Measurements from ENCODE around the gene KCNG2. TPM values are rescaled to one million over a fixed set of nuclear protein-coding genes. Genes with fewer than 3 reads are reported as not detected.
"Not testable (repeated sequence)": the region's sequence is repeated elsewhere in the genome, so short reads cannot be mapped to it uniquely, and the experiment has no call there.

Gene KCNG2
- total RNA-seq, 1 donor from 2014 or later = not detected

- DNase-seq (ENCODE audit: extremely low spot score, unreplicated experiment) = peak; percentile 83
Measured at GRCh38 chr18:79875531-79875919, 77.8 kb downstream of the KCNG2 start.

DNA sequence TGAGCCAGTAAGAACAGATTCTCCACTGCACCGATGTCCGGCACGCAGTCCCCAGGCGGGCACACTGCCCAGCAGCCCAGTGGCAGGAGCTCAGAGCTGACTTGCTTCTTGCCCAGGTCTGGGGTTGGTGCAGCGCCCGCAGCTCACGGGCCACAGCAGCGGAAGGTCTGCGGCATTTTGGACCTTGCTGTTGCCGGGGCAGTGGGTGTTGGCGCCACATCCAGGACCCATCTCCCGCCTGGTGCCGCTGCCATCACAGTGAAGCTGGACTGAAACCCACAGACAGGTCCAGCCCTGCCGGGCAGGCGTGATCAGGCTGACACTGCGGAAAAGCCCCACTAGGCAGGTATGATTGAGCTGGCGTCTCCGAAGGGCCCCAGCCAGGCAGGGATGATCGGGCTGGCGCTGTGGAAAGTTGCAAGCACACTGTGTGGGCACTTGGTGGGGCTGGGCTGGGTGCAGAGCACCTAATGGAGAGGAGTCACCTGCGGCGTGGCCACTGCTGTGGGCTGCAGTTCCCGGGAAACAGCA, 78.3 kb downstream of the KCNG2 start:
- peak; percentile 83 for DNase-seq (ENCODE audit: extremely low spot score, unreplicated experiment)
- Mint-ChIP-seq H3K27ac (ENCODE audit: unreplicated experiment) (no peak overlapping the region), H3K36me3 (ENCODE audit: unreplicated experiment) (no peaks in the 10 kb centered on the region), H3K27me3 (ENCODE audit: unreplicated experiment) (no peaks in the 10 kb centered on the region), H3K4me3 (ENCODE audit: unreplicated experiment) (no peak overlapping the region), H3K4me1 (ENCODE audit: unreplicated experiment) (no peaks in the 10 kb centered on the region), H3K9me3 (ENCODE audit: unreplicated experiment) (peaks cover 12% of the 10 kb centered on the region)
- TF ChIP-seq, protein P1, sequence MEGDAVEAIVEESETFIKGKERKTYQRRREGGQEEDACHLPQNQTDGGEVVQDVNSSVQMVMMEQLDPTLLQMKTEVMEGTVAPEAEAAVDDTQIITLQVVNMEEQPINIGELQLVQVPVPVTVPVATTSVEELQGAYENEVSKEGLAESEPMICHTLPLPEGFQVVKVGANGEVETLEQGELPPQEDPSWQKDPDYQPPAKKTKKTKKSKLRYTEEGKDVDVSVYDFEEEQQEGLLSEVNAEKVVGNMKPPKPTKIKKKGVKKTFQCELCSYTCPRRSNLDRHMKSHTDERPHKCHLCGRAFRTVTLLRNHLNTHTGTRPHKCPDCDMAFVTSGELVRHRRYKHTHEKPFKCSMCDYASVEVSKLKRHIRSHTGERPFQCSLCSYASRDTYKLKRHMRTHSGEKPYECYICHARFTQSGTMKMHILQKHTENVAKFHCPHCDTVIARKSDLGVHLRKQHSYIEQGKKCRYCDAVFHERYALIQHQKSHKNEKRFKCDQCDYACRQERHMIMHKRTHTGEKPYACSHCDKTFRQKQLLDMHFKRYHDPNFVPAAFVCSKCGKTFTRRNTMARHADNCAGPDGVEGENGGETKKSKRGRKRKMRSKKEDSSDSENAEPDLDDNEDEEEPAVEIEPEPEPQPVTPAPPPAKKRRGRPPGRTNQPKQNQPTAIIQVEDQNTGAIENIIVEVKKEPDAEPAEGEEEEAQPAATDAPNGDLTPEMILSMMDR (IDR thresholded peaks at IDR 0.05) = no peak

More at GRCh38 chr18:79875531-79875919, 77.8 kb downstream of the KCNG2 start:
- Mint-ChIP-seq H3K27me3 (ENCODE audit: unreplicated experiment) (no peaks in the 10 kb centered on the region), H3K27ac (ENCODE audit: unreplicated experiment) (no peak overlapping the region), H3K4me1 (ENCODE audit: unreplicated experiment) (no peaks in the 10 kb centered on the region), H3K4me3 (ENCODE audit: unreplicated experiment) (no peak overlapping the region), H3K9me3 (ENCODE audit: unreplicated experiment) (peaks cover 7% of the 10 kb centered on the region), H3K36me3 (ENCODE audit: unreplicated experiment) (no peaks in the 10 kb centered on the region)
- TF ChIP-seq, protein P1 (IDR thresholded peaks at IDR 0.05) = no peak

GRCh38 chr18:79876497-79876896, 78.8 kb downstream of the KCNG2 start:
- peaks cover 14% of the 10 kb centered on the region for H3K9me3 Mint-ChIP-seq (ENCODE audit: unreplicated experiment)
- H3K4me3 Mint-ChIP-seq (ENCODE audit: unreplicated experiment) = no peak overlapping the region
- no peak overlapping the region for H3K27ac Mint-ChIP-seq (ENCODE audit: unreplicated experiment)
- DNase-seq (ENCODE audit: extremely low spot score, unreplicated experiment) = peak; percentile 83
- H3K27me3 Mint-ChIP-seq (ENCODE audit: unreplicated experiment) = no peaks in the 10 kb centered on the region
- no peaks in the 10 kb centered on the region for H3K4me1 Mint-ChIP-seq (ENCODE audit: unreplicated experiment)
- no peaks in the 10 kb centered on the region for H3K36me3 Mint-ChIP-seq (ENCODE audit: unreplicated experiment)
- TF ChIP-seq, protein P1 (IDR thresholded peaks at IDR 0.05) = no peak

- H3K9me3 Mint-ChIP-seq (ENCODE audit: unreplicated experiment) = peaks cover 23% of the 10 kb centered on the region
- no peaks in the 10 kb centered on the region for H3K27me3 Mint-ChIP-seq (ENCODE audit: unreplicated experiment)
- H3K4me1 Mint-ChIP-seq (ENCODE audit: unreplicated experiment) = no peaks in the 10 kb centered on the region
- H3K4me3 Mint-ChIP-seq (ENCODE audit: unreplicated experiment) = no peak overlapping the region
- DNase-seq (ENCODE audit: extremely low spot score, unreplicated experiment) = peak; percentile 83
- TF ChIP-seq, protein P1 (IDR thresholded peaks at IDR 0.05) = no peak
- H3K27ac Mint-ChIP-seq (ENCODE audit: unreplicated experiment) = no peak overlapping the region
- H3K36me3 Mint-ChIP-seq (ENCODE audit: unreplicated experiment) = no peaks in the 10 kb centered on the region
Measured at GRCh38 chr18:79877163-79878091, 79.7 kb downstream of the KCNG2 start.

- not testable (repeated sequence) for DNase-seq (ENCODE audit: extremely low spot score, unreplicated experiment); H3K4me3 Mint-ChIP-seq (ENCODE audit: unreplicated experiment); H3K27ac Mint-ChIP-seq (ENCODE audit: unreplicated experiment); H3K27me3 Mint-ChIP-seq (ENCODE audit: unreplicated experiment); H3K36me3 Mint-ChIP-seq (ENCODE audit: unreplicated experiment); H3K4me1 Mint-ChIP-seq (ENCODE audit: unreplicated experiment)
- H3K9me3 Mint-ChIP-seq (ENCODE audit: unreplicated experiment) = peaks cover 23% of the 10 kb centered on the region
Measured at GRCh38 chr18:79878246-79878645, 80.5 kb downstream of the KCNG2 start.
